GM10248 (cell line): ENCODE data around the gene BTG2.

ENCODE experiments used
- CTCF ChIA-PET: fragments of 300-600 bp; sonication (Branson Sonifier 250); formaldehyde crosslinking; extraction: SDS; loops from one replicate; lab custom pipeline; 2021; ENCODE audit warnings: antibody characterized with exemption; lab: Yijun Ruan, JAX
- POLR2A ChIA-PET: fragments of 350-650 bp; sonication (Branson Sonifier 250); formaldehyde crosslinking; extraction: SDS; loops from one replicate; lab custom pipeline; 2020; ENCODE audit warnings: antibody characterized with exemption; lab: Yijun Ruan, JAX
- DNase-seq: peaks from one replicate; pipeline ENCODE4 v3.0.0; 2012; ENCODE audit errors: extremely low spot score
- CTCF ChIP-seq: IDR thresholded peaks from 2 replicates; pipeline ENCODE4 v1.5.1; 2012; ENCODE audit warnings: mild to moderate bottlenecking, low read depth; ENCODE audit errors: extremely low read depth, missing control alignments, control extremely low read depth

The BTG2 gene

DNA sequence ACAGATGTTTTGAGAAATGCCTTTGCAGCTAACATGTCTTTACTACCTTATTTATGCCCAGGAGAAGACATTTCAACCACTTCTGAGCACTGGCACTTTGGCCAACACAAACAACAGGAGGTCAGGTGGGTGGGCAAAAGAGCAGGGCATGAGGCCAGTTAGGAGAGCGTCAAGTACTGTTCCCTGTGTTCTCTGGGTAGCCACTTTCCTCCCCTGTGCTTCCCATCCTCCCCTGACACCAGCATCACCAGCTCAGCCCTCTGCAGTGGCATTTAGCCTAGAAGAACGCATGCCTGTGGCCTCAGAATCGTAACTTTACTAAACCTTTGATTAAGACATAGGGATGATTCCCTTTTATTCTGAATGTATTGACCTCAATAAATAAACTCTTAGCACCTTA is 18.3 kb downstream of the BTG2 start:
- POLR2A ChIA-PET: interaction anchor here (9.0 kb wide), 1 partner anchor 14 kb away, joined by 225 read pairs; the partner anchor contains the start of gene BTG2
- no peak for DNase-seq
- no peak for TF ChIP-seq CTCF
- CTCF ChIA-PET: interaction anchor here (1.2 to 9.8 kb wide), 11 partner anchors 14 to 164 kb away, joined by 3 to 181 read pairs (median 21); partner anchors contain the start of gene BTG2

GRCh38 chr1:203324105-203325025 is 19.0 kb downstream of the BTG2 start:
- POLR2A ChIA-PET: interaction anchor here (1.1 to 9.0 kb wide), 5 partner anchors 7 to 52 kb away, joined by 3 to 225 read pairs (median 5); partner anchors contain the start of gene BTG2

DNA sequence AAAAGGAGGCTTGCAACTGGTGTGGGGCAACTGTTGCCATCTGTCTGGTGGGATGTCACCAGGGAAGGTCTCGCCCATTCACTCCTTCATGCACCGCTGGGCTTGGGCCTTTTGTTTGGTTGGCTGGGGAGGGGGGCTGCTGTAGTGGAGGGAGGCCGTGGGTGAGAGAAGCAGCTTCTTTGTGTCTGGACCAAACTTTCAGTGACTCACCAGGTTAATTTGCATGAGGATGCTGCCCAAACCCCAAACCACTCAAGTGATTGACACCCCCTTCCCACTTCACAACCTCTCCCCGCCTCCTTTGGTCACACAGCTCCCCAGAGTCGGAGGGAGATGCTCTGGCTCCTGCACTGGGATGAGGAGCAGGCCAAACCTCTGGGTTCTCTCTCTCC is 19.7 kb downstream of the BTG2 start:
- peak; percentile 85 for DNase-seq
- ChIA-PET POLR2A (interaction anchor here (0.6 to 9.0 kb wide), 6 partner anchors 8 to 52 kb away, joined by 3 to 225 read pairs (median 4); partner anchors contain the start of gene BTG2), CTCF (interaction anchor here (1.0 to 9.8 kb wide), 12 partner anchors 13 to 285 kb away, joined by 3 to 181 read pairs (median 16); partner anchors contain the start of gene BTG2)
- no peak for TF ChIP-seq CTCF

More at GRCh38 chr1:203324105-203325025, 19.0 kb downstream of the BTG2 start:
- no peak for TF ChIP-seq CTCF
- DNase-seq: no peak
- CTCF ChIA-PET: interaction anchor here (1.2 to 9.8 kb wide), 13 partner anchors 13 to 285 kb away, joined by 3 to 181 read pairs (median 11); partner anchors contain the start of gene BTG2

GRCh38 chr1:203325418-203326091 is 20.2 kb downstream of the BTG2 start:
- TF ChIP-seq CTCF: no peak
- peak; percentile 51 for DNase-seq
- CTCF ChIA-PET: interaction anchor here (0.9 to 9.8 kb wide), 15 partner anchors 11 to 286 kb away, joined by 3 to 181 read pairs (median 11); partner anchors contain the start of gene BTG2
- POLR2A ChIA-PET: interaction anchor here (0.5 to 9.0 kb wide), 8 partner anchors 9 to 1330 kb away, joined by 3 to 225 read pairs (median 3); partner anchors contain the start of gene BTG2

DNA sequence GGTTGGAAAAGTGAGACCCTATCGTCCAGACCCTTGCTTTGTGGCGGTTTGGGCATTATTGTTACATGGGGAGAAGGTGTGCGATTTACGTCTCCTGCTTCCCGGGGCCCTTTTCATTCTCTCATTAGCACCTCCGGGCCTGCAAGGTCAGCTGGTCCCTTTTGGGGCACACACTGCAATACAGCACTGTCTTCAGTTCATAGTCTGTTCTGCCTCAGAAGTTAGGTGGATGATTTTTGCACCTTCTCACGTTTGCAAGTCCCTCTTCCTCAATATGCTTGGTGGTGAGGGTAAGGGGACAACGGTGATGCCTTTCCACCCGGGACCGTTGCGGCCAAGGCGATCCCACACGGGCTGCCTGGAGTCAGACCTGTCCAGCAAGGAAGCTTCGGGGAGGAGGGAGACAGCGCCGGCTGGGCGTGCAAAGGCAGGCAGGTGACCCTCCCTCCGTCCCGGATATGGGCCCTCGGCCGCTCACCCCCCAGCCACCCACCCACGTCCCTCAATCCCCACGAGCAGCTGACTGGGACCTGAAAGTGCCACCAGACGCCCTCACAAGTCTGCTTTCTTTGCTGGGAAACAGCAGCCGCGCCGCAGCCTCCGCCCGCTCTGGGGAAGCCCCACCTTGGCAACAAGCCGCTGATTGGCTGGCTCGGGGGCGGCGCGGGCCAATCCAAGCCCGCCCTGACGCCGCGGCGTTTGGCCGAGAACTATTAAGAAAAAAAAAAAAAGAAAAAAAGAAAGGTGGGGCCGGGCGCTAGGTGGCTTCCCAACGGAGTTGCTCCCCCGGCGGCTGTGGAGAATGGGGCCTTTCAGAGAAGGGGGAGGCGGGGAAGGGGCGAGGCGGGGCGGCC is 21.7 kb downstream of the BTG2 start:
- TF ChIP-seq CTCF: peak; percentile 1
- ChIA-PET POLR2A (interaction anchor here (0.6 to 9.0 kb wide), 8 partner anchors 18 to 327 kb away, joined by 3 to 225 read pairs (median 4); partner anchors contain the start of gene BTG2), CTCF (interaction anchor here (0.9 to 9.8 kb wide), 18 partner anchors 10 to 287 kb away, joined by 3 to 181 read pairs (median 8); partner anchors contain the start of gene BTG2)
- DNase-seq: peak; percentile 95
